ENCODE data around the gene MDM4. TPM values are rescaled to one million over a fixed set of nuclear protein-coding genes. Genes with fewer than 3 reads are reported as not detected.
A peak's percentile ranks its signal among the peaks of the same experiment; 100 is the strongest.

Gene MDM4
- total RNA-seq, 1 experiment from 2014 or later: 42.1 TPM

GRCh38 chr1:204565617-204566582 is 49.7 kb downstream of the MDM4 start:
- Histone ChIP-seq H3K36me3 (ENCODE audit: control insufficient read depth, insufficient read depth, low read length) (no peaks in the 10 kb centered on the region), H3K9me3 (ENCODE audit: control insufficient read depth, insufficient read depth, low read depth, low read length) (no peaks in the 10 kb centered on the region), H3K4me1 (ENCODE audit: control insufficient read depth, insufficient read depth, low read length) (peaks cover 15% of the 10 kb centered on the region), H3K4me3 (ENCODE audit: low read depth in 2 of 2, low read length in 2 of 2) (no peak overlapping the region), H3K27ac (ENCODE audit: low read length) (peak overlapping the region; percentile 41; the same call in 1 of the 2 replicates), H3K27me3 (ENCODE audit: control insufficient read depth, insufficient read depth, low read length) (no peaks in the 10 kb centered on the region)
- ChIA-PET CTCF (interaction anchor here (0.6 to 3.9 kb wide), 12 partner anchors 9 to 450 kb away, joined by 3 to 61 read pairs (median 3); partner anchors contain the start of gene MDM4), POLR2A (no interaction called here)
- ATAC-seq (peak; percentile 83), DNase-seq (ENCODE audit: low read depth, low spot score) (peak; percentile 61)
- TF ChIP-seq SIN3A (IDR thresholded peaks at IDR 0.05; ENCODE audit: borderline replicate concordance, insufficient read depth, low read depth, low read length): no peak
- TF ChIP-seq TCF7L2 (IDR thresholded peaks at IDR 0.05; ENCODE audit: low read depth, low read length): peak; percentile 31; the same call in 1 of the 2 replicates
- TF ChIP-seq CTCF (IDR thresholded peaks at IDR 0.05): peak; percentile 79
- no peak for TF ChIP-seq POLR2AphosphoS5 (IDR thresholded peaks at IDR 0.05; ENCODE audit: low read depth, low read length)
- TF ChIP-seq REST (IDR thresholded peaks at IDR 0.05; ENCODE audit: insufficient read depth in 1 of 2, low read depth in 2 of 2, low read length in 1 of 2): no peak
- in situ Hi-C loops (cut with HindIII; ENCODE audit: low pct_unique_long_range_greater_than_20kb, low sequenced_read_pairs) (no loop called here), intact Hi-C loops (cut with micrococcal nuclease; ENCODE audit: unreplicated experiment) (loop anchor here (1.0 to 10.0 kb wide), 2 partner anchors 241 to 379 kb away; no protein-coding TSS in a partner anchor)
- no TSS peak for BruUV-seq (replicated peaks)

DNA sequence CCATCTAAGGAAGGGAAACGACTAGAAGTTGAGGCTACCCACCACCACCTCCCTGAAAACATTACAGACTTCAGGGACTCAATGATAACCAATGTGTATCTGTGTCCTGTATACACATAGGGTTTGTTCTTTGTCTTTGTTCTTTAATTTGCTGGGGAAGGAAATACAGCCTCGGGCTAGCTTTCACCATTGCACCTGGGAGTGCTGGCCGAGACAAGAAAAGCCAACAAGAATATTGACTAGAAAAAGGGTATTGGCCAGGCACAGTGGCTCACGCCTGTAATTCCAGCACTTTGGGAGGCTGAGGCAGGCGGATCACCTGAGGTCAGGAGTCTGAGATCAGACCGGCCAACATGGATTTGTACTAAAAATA is 50.4 kb downstream of the MDM4 start:
- BruUV-seq (replicated peaks): no TSS peak
- POLR2A ChIA-PET: no interaction called here
- ATAC-seq (no peak), DNase-seq (ENCODE audit: low read depth, low spot score) (no peak)
- no peak overlapping the region for H3K4me3 ChIP-seq (ENCODE audit: low read depth in 2 of 2, low read length in 2 of 2)
- H3K27me3 ChIP-seq (ENCODE audit: control insufficient read depth, insufficient read depth, low read length): no peaks in the 10 kb centered on the region
- no peaks in the 10 kb centered on the region for H3K9me3 ChIP-seq (ENCODE audit: control insufficient read depth, insufficient read depth, low read depth, low read length)
- no peak for TF ChIP-seq POLR2AphosphoS5 (IDR thresholded peaks at IDR 0.05; ENCODE audit: low read depth, low read length)
- TF ChIP-seq SIN3A (IDR thresholded peaks at IDR 0.05; ENCODE audit: borderline replicate concordance, insufficient read depth, low read depth, low read length): no peak
- no peak for TF ChIP-seq CTCF (IDR thresholded peaks at IDR 0.05)
- no peak for TF ChIP-seq REST (IDR thresholded peaks at IDR 0.05; ENCODE audit: insufficient read depth in 1 of 2, low read depth in 2 of 2, low read length in 1 of 2)
- no peak for TF ChIP-seq TCF7L2 (IDR thresholded peaks at IDR 0.05; ENCODE audit: low read depth, low read length)
- intact Hi-C loops (cut with micrococcal nuclease; ENCODE audit: unreplicated experiment) (loop anchor here (1.0 to 10.0 kb wide), 2 partner anchors 241 to 378 kb away; no protein-coding TSS in a partner anchor), in situ Hi-C loops (cut with HindIII; ENCODE audit: low pct_unique_long_range_greater_than_20kb, low sequenced_read_pairs) (no loop called here)
- no peaks in the 10 kb centered on the region for H3K36me3 ChIP-seq (ENCODE audit: control insufficient read depth, insufficient read depth, low read length)
- CTCF ChIA-PET: interaction anchor here (0.9 to 3.9 kb wide), 4 partner anchors 50 to 449 kb away, joined by 3 to 61 read pairs (median 4); partner anchors contain the start of gene MDM4
- H3K27ac ChIP-seq (ENCODE audit: low read length): 0 out of 2 replicates have a peak overlapping the region, but pooled peaks have one; percentile 3
- H3K4me1 ChIP-seq (ENCODE audit: control insufficient read depth, insufficient read depth, low read length): peaks cover 15% of the 10 kb centered on the region
